MCF 10A (cell line): ENCODE data around the gene ITGA11. TPM values are rescaled to one million over a fixed set of nuclear protein-coding genes. Genes with fewer than 3 reads are reported as not detected.

ENCODE experiments used
- BruUV-seq: library from RNA; stranded (reverse); fragments of 400-500 nt; replicated peaks from 2 replicates; lab custom pipeline; 2021; lab: Mats Ljungman, UMichigan
- CTCF ChIA-PET: fragments of 300-600 bp; sonication (Branson Sonifier 250); formaldehyde crosslinking; extraction: SDS; loops from one replicate; lab custom pipeline; 2021; ENCODE audit warnings: antibody characterized with exemption, inconsistent platforms; lab: Yijun Ruan, JAX
- POLR2A ChIA-PET: fragments of 300-600, 350-650 bp; sonication (Branson Sonifier 250); formaldehyde crosslinking; extraction: SDS; loops from one replicate; lab custom pipeline; 2020; ENCODE audit warnings: antibody characterized with exemption, inconsistent platforms; lab: Yijun Ruan, JAX
- DNase-seq: peaks from one replicate; pipeline ENCODE4 v3.0.0-alpha.2; 2018; ENCODE audit not compliant: unreplicated experiment
- H3K27ac Mint-ChIP-seq: one replicate; pipeline ENCODE4 v1.8.0; 2022; ENCODE audit warnings: mild to moderate bottlenecking, low read depth, mixed read lengths; ENCODE audit not compliant: unreplicated experiment
- H3K27me3 Mint-ChIP-seq: one replicate; pipeline ENCODE4 v1.8.0; 2022; ENCODE audit warnings: mixed read lengths; ENCODE audit not compliant: insufficient read depth, unreplicated experiment
- H3K36me3 Mint-ChIP-seq: one replicate; pipeline ENCODE4 v1.8.0; 2022; ENCODE audit warnings: mild to moderate bottlenecking, moderate library complexity, mixed read lengths; ENCODE audit not compliant: insufficient read depth, unreplicated experiment
- H3K4me1 Mint-ChIP-seq: one replicate; pipeline ENCODE4 v1.8.0; 2022; ENCODE audit warnings: mixed read lengths; ENCODE audit not compliant: insufficient read depth, unreplicated experiment
- H3K4me3 Mint-ChIP-seq: one replicate; pipeline ENCODE4 v1.8.0; 2022; ENCODE audit warnings: mild to moderate bottlenecking, moderate library complexity, mixed read lengths; ENCODE audit not compliant: unreplicated experiment
- H3K9me3 Mint-ChIP-seq: one replicate; pipeline ENCODE4 v1.8.0; 2022; ENCODE audit warnings: mixed read lengths; ENCODE audit not compliant: unreplicated experiment
- intact Hi-C: fragments of 100-400 bp; cut with micrococcal nuclease; formaldehyde crosslinking; loops from 2 replicates; pipeline ENCODE4 v1.14.1; 2022
- total RNA-seq: library from RNA; stranded (reverse); gene quantifications from 2 replicates; pipeline ENCODE4 v1.2.3, GENCODE V29; 2022
- TF ChIP-seq, protein P1 (sequence below): fragments of 200-600 bp; IDR thresholded peaks from one replicate; pipeline ENCODE4 v1.8.0; 2022; ENCODE audit warnings: antibody characterized with exemption, mild to moderate bottlenecking; ENCODE audit not compliant: unreplicated experiment

Gene ITGA11
- total RNA-seq, 1 experiment from 2014 or later = 0.19 TPM

- intact Hi-C loops = no loop called here
- H3K36me3 Mint-ChIP-seq = peaks cover 15% of the 10 kb centered on the region
- H3K4me3 Mint-ChIP-seq = peak overlapping the region; percentile 85
- ChIA-PET POLR2A (interaction anchor here (0.6 to 16.2 kb wide), 18 partner anchors 9 to 1936 kb away, joined by 3 to 415 read pairs (median 6); partner anchors contain the start of genes C15orf61, CLN6 and PIAS1), CTCF (interaction anchor here (0.8 to 3.2 kb wide), 6 partner anchors 10 to 27 kb away, joined by 3 to 22 read pairs (median 5); no protein-coding TSS in a partner anchor)
- H3K4me1 Mint-ChIP-seq = peaks cover 46% of the 10 kb centered on the region
- BruUV-seq = no TSS peak
- H3K27ac Mint-ChIP-seq = peak overlapping the region; percentile 99
- TF ChIP-seq, protein P1, sequence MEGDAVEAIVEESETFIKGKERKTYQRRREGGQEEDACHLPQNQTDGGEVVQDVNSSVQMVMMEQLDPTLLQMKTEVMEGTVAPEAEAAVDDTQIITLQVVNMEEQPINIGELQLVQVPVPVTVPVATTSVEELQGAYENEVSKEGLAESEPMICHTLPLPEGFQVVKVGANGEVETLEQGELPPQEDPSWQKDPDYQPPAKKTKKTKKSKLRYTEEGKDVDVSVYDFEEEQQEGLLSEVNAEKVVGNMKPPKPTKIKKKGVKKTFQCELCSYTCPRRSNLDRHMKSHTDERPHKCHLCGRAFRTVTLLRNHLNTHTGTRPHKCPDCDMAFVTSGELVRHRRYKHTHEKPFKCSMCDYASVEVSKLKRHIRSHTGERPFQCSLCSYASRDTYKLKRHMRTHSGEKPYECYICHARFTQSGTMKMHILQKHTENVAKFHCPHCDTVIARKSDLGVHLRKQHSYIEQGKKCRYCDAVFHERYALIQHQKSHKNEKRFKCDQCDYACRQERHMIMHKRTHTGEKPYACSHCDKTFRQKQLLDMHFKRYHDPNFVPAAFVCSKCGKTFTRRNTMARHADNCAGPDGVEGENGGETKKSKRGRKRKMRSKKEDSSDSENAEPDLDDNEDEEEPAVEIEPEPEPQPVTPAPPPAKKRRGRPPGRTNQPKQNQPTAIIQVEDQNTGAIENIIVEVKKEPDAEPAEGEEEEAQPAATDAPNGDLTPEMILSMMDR = no peak
- no peaks in the 10 kb centered on the region for H3K9me3 Mint-ChIP-seq
- peak; percentile 42 for DNase-seq
- no peaks in the 10 kb centered on the region for H3K27me3 Mint-ChIP-seq
Measured at GRCh38 chr15:68279779-68280753, 151.9 kb downstream of the ITGA11 start.

DNA sequence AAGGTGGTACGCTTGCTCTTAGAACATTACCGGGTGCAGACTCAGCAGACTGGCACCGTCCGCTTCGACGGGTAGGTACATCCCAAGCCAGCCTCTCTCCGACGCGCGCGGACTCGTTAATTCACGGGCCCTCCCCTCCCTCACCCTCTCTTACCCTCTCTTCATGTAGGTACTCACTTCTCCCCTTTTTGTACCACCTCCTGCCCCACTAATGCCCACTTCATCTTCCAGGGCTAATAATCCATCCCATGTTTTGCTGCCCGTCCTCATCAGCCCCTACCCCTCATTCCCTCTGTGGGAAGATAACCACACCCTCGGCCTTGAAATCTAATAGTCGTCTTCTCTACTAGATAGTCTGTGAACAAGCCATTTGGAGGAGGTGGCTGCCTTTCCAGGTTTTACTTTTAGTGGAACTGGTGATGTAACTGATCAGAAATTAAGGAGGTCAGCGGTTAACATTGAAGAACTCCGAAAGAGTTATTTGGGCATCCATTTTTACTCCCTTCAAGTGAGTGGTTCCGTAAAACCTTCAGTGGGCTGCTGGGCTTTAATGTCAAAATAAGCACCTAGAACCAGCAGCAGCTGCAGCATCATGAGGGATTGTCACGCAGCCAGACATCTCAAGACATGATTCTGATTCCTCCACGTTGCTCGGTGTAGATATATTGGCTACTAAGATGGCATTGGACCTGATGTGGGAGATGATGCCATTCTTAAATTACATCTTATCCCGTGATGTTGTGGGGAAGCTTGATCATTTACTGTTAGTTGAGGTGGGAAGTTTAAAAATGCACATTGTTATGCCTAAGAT, 153.2 kb downstream of the ITGA11 start:
- TF ChIP-seq, protein P1 = no peak
- intact Hi-C loops = loop anchor here (1.0 kb wide), 1 partner anchor 21 kb away; no protein-coding TSS in a partner anchor
- Mint-ChIP-seq H3K9me3 (no peaks in the 10 kb centered on the region), H3K36me3 (peaks cover 6% of the 10 kb centered on the region), H3K27me3 (no peaks in the 10 kb centered on the region), H3K4me1 (peaks cover 46% of the 10 kb centered on the region), H3K27ac (peak overlapping the region; percentile 99), H3K4me3 (peak overlapping the region; percentile 85)
- TSS peak; percentile 39 for BruUV-seq
- peak; percentile 28 for DNase-seq
- ChIA-PET CTCF (interaction anchor here (0.8 to 3.2 kb wide), 5 partner anchors 11 to 26 kb away, joined by 3 to 16 read pairs (median 3); no protein-coding TSS in a partner anchor), POLR2A (interaction anchor here (0.6 to 16.2 kb wide), 17 partner anchors 8 to 1176 kb away, joined by 3 to 415 read pairs (median 6); partner anchors contain the start of genes C15orf61 and CLN6)

DNA sequence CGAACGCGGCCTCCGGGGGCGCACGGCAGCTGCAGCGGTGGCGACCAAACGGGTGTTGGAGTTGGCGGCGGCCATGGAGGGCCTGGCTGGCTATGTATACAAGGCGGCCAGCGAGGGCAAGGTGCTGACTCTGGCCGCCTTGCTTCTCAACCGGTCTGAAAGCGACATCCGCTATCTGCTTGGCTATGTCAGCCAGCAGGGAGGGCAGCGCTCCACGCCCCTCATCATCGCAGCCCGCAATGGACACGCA, 153.7 kb downstream of the ITGA11 start:
- H3K9me3 Mint-ChIP-seq = no peaks in the 10 kb centered on the region
- no peaks in the 10 kb centered on the region for H3K27me3 Mint-ChIP-seq
- DNase-seq = no peak
- peaks cover 50% of the 10 kb centered on the region for H3K4me1 Mint-ChIP-seq
- TF ChIP-seq, protein P1 = peak; percentile 30
- ChIA-PET CTCF (interaction anchor here (0.9 to 3.2 kb wide), 2 partner anchors 19 to 25 kb away, joined by 3 to 16 read pairs; no protein-coding TSS in a partner anchor), POLR2A (interaction anchor here (0.6 to 16.2 kb wide), 16 partner anchors 7 to 1176 kb away, joined by 3 to 415 read pairs (median 9); partner anchors contain the start of gene CLN6)
- H3K36me3 Mint-ChIP-seq = peaks cover 6% of the 10 kb centered on the region
- intact Hi-C loops = loop anchor here (1.0 kb wide), 1 partner anchor 21 kb away; no protein-coding TSS in a partner anchor
- peak overlapping the region; percentile 85 for H3K4me3 Mint-ChIP-seq
- peak overlapping the region; percentile 99 for H3K27ac Mint-ChIP-seq
- BruUV-seq = no TSS peak
